Measurements from ENCODE around the gene FILIP1L. TPM values are rescaled to one million over a fixed set of nuclear protein-coding genes. Genes with fewer than 3 reads are reported as not detected.

FILIP1L gene
- total RNA-seq, 4 donors from 2014 or later = 31.3 to 64.0 (median 46.5) TPM

DNA sequence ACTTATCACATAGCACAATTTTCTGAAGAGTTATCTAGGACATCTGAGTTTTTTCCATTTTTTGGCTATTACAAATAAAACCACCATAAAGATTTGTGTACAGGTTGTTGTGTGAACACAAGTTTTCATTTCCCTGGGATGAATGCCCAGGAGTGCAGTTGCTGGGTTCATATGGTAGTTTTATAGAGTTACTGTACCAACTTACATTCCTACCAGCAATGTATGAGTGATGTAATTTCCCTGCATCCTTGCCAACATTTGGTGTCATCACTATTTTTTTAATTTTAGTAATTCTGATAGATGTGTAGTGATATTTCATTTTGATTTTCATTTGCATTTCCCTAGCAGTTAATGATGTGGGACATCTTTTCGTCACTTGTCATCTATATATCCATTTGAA is 20.5 kb downstream of the FILIP1L start:
- TF ChIP-seq, protein P1, sequence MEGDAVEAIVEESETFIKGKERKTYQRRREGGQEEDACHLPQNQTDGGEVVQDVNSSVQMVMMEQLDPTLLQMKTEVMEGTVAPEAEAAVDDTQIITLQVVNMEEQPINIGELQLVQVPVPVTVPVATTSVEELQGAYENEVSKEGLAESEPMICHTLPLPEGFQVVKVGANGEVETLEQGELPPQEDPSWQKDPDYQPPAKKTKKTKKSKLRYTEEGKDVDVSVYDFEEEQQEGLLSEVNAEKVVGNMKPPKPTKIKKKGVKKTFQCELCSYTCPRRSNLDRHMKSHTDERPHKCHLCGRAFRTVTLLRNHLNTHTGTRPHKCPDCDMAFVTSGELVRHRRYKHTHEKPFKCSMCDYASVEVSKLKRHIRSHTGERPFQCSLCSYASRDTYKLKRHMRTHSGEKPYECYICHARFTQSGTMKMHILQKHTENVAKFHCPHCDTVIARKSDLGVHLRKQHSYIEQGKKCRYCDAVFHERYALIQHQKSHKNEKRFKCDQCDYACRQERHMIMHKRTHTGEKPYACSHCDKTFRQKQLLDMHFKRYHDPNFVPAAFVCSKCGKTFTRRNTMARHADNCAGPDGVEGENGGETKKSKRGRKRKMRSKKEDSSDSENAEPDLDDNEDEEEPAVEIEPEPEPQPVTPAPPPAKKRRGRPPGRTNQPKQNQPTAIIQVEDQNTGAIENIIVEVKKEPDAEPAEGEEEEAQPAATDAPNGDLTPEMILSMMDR (IDR thresholded peaks at IDR 0.05) = no peak
- ATAC-seq (ENCODE audit: low FRiP score) (no peak), DNase-seq (ENCODE audit: low spot score) (no peak)

DNA sequence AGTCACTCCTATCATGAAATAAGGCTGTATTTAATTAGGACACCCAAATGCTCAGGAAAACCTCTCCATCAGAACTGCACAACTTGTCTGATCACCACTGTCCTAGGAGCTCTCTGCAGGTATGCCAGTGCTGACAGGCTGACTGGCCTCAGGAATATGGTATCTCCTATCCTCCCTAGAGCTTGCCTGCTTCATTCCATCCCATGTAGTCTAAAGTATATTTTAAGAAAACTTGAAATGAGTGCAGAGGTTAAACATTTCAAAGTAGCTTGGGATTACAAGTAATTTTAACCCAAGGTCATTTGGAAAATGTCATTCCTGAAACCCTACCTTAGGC is 23.7 kb downstream of the FILIP1L start:
- ATAC-seq (ENCODE audit: low FRiP score) (no peak), DNase-seq (ENCODE audit: low spot score) (no peak)
- TF ChIP-seq, protein P1 (IDR thresholded peaks at IDR 0.05) = no peak

DNA sequence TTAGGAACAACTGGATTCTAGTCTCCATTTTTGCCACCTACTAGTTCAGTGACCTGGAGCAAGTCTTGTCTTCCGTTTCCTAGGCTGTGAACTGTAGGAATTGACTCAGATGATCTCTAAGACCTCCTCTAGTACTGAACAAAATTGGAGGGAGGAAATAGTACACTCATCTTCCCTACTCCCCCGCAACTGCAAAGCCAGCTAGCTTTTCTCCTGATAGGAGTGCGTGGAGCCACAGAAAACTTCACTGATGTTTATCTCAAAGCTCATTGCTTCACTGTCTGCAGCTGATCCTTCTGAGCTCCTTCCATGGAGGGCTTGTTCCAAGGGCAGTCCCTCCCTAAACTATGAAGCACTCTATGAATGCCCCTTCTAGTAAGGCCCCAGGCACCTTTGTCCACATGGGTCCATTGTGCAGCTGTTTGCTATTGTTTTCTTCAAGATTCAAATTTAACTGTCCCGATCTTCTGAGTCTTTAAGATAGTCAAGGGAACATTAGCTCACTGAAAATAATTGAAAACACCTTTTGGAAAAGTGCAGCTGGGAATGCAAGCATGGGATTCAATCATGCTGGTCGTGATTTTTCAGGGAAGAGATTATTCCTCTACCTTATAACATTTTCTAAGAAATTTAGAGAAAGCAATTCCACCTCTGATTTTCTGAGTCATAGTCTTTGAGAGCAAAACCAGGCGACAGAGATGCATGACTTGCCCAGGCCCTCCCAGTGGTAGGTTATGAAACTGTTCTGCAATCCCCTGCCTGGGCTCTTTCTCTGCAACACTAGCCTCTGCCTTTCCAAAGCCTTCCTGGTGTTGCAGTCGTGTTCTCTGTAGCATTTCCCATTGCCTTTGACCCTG is 24.3 kb downstream of the FILIP1L start:
- peak; percentile 62 for ATAC-seq (ENCODE audit: low FRiP score)
- DNase-seq (ENCODE audit: low spot score) = no peak

DNA sequence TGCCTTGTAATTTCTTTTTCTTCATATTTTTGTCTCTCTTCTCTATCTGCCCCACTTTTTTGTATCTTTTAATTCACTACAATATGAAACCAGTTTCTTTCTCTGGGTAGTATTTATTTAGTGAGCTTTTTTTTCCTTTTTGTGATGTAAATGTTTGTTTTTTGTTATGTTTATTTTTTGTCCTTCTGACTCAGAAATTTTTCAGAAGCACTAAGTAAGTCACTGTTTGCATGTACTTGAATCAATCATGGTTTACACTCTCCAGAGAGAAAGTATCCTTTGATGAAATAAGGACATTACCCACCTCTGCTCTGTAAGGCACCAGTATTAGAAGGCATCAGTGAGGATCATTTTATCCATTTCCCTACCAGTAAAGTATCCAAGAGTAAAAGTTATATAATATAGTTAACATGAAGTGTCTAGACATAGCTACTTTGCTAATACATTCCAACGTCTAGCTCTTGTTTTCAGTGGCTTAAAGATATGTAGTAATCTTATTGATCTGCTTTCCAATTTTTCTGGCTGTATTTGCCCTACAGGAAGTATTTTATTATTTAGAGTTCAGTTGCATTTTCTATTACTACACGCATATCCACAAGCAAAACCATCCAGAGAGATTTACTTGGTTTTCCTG is 25.4 kb downstream of the FILIP1L start:
- DNase-seq (ENCODE audit: low spot score) (no peak), ATAC-seq (ENCODE audit: low FRiP score) (no peak)
- TF ChIP-seq, protein P1 (IDR thresholded peaks at IDR 0.05) = no peak

More for the DNA sequence above, 24.3 kb downstream of the FILIP1L start:
- TF ChIP-seq, protein P1 (IDR thresholded peaks at IDR 0.05) = no peak

DNA sequence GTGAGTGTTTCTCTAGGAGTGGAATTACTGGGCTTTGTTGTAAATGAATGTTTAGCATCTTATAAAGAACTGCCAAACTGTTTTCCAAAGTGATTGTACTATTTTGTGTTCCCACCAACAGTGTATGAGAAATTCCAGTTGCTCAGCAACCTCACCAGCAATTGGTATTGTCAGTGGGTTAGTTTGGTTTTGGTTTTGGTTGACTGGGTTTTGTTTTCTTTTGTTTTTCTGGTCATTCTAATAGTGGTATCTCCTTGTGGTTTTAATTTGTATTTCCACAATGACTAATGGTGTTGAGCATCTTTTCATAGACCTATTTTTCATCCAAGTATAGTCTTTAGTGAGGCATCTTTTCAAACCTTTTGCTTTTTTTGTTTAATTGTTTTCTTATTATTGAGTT is 27.1 kb downstream of the FILIP1L start:
- DNase-seq (ENCODE audit: low spot score) = no peak
- TF ChIP-seq, protein P1 (IDR thresholded peaks at IDR 0.05) = no peak
- ATAC-seq (ENCODE audit: low FRiP score) = no peak

DNA sequence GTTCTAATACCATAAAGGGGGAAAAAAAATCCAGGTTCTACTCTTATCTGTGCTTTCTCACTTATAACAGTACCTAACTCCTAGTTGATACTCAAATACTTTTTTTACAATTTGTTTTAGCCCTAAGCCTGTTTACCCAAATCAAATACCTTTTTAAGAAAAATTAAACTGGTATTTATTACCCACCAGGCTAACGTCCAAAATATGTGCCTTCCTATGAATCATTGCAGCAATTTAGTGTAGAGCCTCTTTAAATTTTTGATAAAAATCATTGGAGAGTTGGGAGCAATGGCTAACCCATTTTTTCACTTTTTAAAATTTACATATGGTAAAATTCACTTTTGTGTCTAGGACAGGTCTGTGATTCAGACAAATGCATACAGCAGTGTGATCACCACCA is 27.9 kb downstream of the FILIP1L start:
- ATAC-seq (ENCODE audit: low FRiP score) = no peak
- DNase-seq (ENCODE audit: low spot score) = no peak
- TF ChIP-seq, protein P1 (IDR thresholded peaks at IDR 0.05) = no peak

All from omental fat pad (tissue), 4 donors.